GM18870 (cell line): ENCODE results near the gene FLOT1.

Experiments used
- ATAC-seq: cut with Tn5 transposase; IDR thresholded peaks from one replicate; pipeline ENCODE4 v1.9.1; 2021; ENCODE audit warnings: moderate library complexity; ENCODE audit not compliant: unreplicated experiment

Gene FLOT1

DNA sequence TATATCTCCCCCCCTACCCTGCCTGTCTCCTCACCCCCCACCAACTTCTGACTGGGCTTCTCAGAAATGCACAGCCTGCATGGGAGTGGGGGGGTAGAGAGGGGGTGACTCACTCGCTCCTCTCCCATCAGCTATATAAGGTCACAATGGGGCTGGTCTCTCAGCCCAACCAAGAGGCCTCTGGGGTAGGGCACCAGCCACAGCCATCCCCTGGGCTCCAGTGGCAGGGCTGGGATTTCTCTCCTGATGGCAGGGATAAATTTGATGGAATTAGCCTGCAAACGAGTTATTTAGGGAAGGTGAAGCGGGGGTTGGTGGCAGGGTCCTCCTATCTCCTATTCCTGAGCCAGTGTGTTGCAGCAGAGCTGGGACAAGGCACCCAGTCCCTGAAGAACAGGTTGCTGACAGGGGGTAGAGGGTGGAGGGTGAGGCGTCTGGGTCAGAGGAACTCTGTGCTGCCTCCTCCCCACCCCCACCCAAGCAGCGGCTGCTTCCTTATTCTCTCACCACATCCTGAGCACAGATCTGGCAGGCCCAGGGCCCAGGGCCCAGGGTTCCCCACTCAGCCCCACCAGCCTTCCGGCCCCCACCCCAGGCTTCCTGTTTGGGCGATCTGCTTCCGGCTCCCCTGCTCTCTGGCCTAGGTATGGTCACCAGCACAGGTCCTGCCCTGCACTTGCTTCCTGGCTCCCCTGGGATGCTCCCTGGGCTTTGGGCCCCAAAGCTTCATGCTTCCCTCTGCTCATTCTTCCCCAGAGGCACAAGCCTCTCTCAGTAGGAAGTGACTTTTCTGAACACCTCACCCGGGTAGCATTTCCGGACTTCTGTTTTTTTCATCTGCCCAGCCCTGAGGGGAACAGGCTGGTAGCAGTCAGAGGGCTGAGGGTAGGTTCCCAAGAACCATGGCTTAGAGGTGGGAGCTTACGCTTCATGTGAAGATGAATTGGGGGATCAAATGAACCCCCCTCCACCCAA, 60.1 kb downstream of the FLOT1 start:
- no peak for ATAC-seq

DNA sequence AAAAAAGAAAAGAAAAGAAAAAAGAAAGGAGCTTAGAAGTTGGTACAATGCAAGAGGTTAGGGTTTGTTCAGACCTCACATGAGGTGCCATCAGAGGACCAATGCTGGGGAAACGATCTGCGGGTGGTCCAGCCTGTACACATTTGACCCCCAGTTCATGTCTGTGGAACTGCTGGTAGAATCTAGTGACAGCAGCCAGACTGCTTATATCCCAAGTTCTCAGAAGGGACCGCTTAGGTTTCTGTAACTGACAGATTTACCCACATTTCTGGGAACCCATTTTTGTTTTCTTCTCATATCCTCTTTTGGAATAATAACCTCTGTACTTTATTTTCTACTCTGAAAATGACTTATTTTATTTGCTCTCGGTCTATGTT, 60.7 kb downstream of the FLOT1 start:
- ATAC-seq, result no peak

DNA sequence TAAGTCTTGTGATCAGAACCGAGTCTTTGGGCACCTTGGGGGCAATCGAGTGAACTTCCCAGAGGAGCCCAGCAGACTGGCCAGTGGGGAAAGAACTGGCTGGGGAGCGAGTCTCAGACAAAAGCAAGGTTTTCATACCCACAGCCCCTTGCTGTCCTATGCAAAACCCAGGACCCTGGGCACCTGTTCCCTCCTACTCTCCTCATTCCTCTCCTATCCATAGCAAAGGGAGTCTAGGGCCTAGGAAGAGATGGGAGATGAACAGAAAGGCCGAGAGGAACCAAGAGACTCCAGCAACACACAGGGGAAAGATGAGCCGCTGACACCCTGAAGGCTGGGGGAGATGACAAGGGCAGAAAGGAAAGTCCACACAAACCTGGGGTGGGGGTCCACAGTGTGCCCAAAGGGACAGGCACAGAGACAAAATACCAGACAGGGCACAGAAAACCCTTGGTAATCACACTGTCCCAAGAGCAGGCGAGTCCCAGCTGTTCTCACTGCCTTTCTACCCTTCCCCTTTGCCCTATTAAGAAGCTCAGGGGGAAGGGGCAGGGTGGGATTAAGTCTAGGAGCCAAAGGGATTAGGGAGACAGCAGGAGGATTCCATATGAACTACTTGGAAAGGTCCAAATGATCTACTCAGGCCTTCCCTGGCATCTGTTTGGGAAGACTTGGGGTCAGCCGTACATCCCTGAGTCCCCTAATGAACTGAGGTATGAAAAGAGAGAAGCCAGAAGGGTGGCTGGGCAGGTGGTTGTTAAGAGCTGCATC, 62.5 kb downstream of the FLOT1 start:
- no peak for ATAC-seq

DNA sequence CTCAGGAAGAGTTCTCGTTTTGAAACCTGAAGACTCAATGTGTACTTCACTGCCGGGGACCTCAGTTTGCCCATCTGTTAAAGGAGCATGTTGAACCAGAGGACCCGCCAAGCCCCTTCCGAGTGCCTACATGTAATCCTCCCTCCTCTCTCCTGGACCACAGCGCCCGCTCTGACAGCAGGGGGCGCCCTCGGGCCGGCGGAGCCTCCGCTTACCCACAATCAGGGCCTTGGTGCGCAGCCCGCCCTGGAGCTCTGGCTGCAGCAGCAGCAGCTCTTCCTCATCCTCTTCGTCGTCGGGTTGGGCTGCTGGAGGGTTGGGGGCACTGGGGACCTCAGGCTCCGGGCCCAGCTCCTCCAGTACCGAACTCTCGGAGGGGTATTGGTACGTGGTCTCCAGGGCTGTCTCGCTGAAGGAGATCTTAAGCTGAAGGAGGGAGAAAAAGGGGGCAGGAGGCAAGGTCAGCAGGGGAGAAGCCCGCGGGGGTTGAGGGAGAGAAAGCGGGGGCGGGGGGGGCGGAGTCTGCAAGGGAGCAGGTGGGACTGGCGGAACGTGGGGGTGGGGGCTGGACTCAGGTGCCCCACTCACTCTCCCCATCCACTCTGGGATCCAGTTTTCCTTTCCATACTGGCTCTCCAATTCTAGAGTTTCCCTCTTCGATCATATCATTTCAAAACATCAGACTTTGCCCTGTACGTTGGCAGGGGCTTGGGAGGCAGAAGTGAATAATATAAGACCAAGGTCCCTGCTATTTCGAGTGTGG, 63.3 kb downstream of the FLOT1 start:
- peak; percentile 34 for ATAC-seq
